Endometrial microvascular endothelial cells (primary cell): ENCODE data around the gene C16orf86. TPM values are rescaled to one million over a fixed set of nuclear protein-coding genes. Genes with fewer than 3 reads are reported as not detected.

Source experiments
- in situ Hi-C: cut with HindIII; loops from 2 replicates; pipeline ENCODE4 v1.10.0; 2017; ENCODE audit warnings: low sequenced_read_pairs, low pct_unique_long_range_greater_than_20kb; ENCODE audit errors: inconsistent ontology term
- total RNA-seq: library from RNA; depleted of rRNA; stranded (reverse); fragments of >200 nt; gene quantifications from one replicate; pipeline ENCODE4 v1.2.3, GENCODE V29; 2015; ENCODE audit errors: inconsistent ontology term

C16orf86 gene
- total RNA-seq, 1 donor from 2014 or later: 2.7 TPM

- in situ Hi-C loops: no loop called here
Measured at GRCh38 chr16:67663877-67664222, 2.8 kb upstream of the C16orf86 start.

- in situ Hi-C loops: no loop called here
Measured at GRCh38 chr16:67664258-67664657, 2.4 kb upstream of the C16orf86 start.

- in situ Hi-C loops: no loop called here
Measured at GRCh38 chr16:67664871-67665270, 1.7 kb upstream of the C16orf86 start.

- in situ Hi-C loops: no loop called here
Measured at GRCh38 chr16:67665598-67665997, 1.0 kb upstream of the C16orf86 start.

GRCh38 chr16:67666032-67666551, 522 bp upstream of the C16orf86 start:
- in situ Hi-C loops: no loop called here

- in situ Hi-C loops: no loop called here
Measured at GRCh38 chr16:67667453-67667816, 821 bp downstream of the C16orf86 start.

- in situ Hi-C loops: no loop called here
Measured at GRCh38 chr16:67667817-67668494, 1.3 kb downstream of the C16orf86 start.

- in situ Hi-C loops: no loop called here
Measured at GRCh38 chr16:67668495-67669157, 2.0 kb downstream of the C16orf86 start.

GRCh38 chr16:67669499-67670101, 3.0 kb downstream of the C16orf86 start:
- in situ Hi-C loops: no loop called here

GRCh38 chr16:67672306-67672705, 5.7 kb downstream of the C16orf86 start:
- in situ Hi-C loops: no loop called here

GRCh38 chr16:67672739-67673662, 6.4 kb downstream of the C16orf86 start:
- in situ Hi-C loops: no loop called here

GRCh38 chr16:67673712-67674580, 7.3 kb downstream of the C16orf86 start:
- in situ Hi-C loops: no loop called here

GRCh38 chr16:67674851-67675578, 8.4 kb downstream of the C16orf86 start:
- in situ Hi-C loops: loop anchor here (25.0 kb wide), 1 partner anchor 137 kb away; the partner anchor contains the start of genes RANBP10 and TSNAXIP1

- in situ Hi-C loops: loop anchor here (25.0 kb wide), 1 partner anchor 137 kb away; the partner anchor contains the start of genes RANBP10 and TSNAXIP1
Measured at GRCh38 chr16:67675579-67675935, 8.9 kb downstream of the C16orf86 start.

GRCh38 chr16:67675999-67676398, 9.4 kb downstream of the C16orf86 start:
- in situ Hi-C loops: loop anchor here (25.0 kb wide), 1 partner anchor 136 kb away; the partner anchor contains the start of genes RANBP10 and TSNAXIP1

GRCh38 chr16:67676516-67676915, 9.9 kb downstream of the C16orf86 start:
- in situ Hi-C loops: loop anchor here (25.0 kb wide), 1 partner anchor 136 kb away; the partner anchor contains the start of genes RANBP10 and TSNAXIP1

GRCh38 chr16:67676939-67677338, 10.3 kb downstream of the C16orf86 start:
- in situ Hi-C loops: loop anchor here (25.0 kb wide), 1 partner anchor 135 kb away; the partner anchor contains the start of genes RANBP10 and TSNAXIP1
